Panc1 (cell line): ENCODE data around the gene CDCA3. TPM values are rescaled to one million over a fixed set of nuclear protein-coding genes. Genes with fewer than 3 reads are reported as not detected.

Experiments
- total RNA-seq: library from RNA; stranded (reverse); gene quantifications from one replicate; pipeline ENCODE4 v1.2.1, GENCODE V29; 2021; ENCODE audit not compliant: unreplicated experiment

Gene CDCA3
- total RNA-seq, 1 experiment from 2014 or later = 59.0 TPM

Other genes starting within 250 kb of the CDCA3 start
- gene CHD4, start 243.9 kb downstream of the CDCA3 start, total RNA-seq = 123 TPM
- not detected for gene LPAR5, start 215.3 kb downstream of the CDCA3 start, total RNA-seq
- 0.54 TPM for gene ACRBP, start 203.9 kb downstream of the CDCA3 start, total RNA-seq
- 11.4 TPM for gene ING4, start 188.2 kb downstream of the CDCA3 start, total RNA-seq
- gene ZNF384, start 161.9 kb downstream of the CDCA3 start, total RNA-seq = 54.3 TPM
- gene PIANP, start 150.5 kb downstream of the CDCA3 start, total RNA-seq = 0.13 TPM
- gene COPS7A, start 127.2 kb downstream of the CDCA3 start, total RNA-seq = 37.5 TPM
- gene MLF2, start 98.1 kb downstream of the CDCA3 start, total RNA-seq = 175 TPM
- gene PTMS, start 84.9 kb downstream of the CDCA3 start, total RNA-seq = 395 TPM
- 2.7 TPM for gene LAG3, start 78.8 kb downstream of the CDCA3 start, total RNA-seq
- 0.23 TPM for gene CD4, start 61.8 kb downstream of the CDCA3 start, total RNA-seq
- gene GPR162, start 29.5 kb downstream of the CDCA3 start, total RNA-seq = 1.3 TPM
- 11.0 TPM for gene P3H3, start 22.9 kb downstream of the CDCA3 start, total RNA-seq
- gene GNB3, start 10.4 kb downstream of the CDCA3 start, total RNA-seq = 0.21 TPM
- gene USP5, start 864 bp upstream of the CDCA3 start, total RNA-seq = 104 TPM
- 693 TPM for gene TPI1, start 16.2 kb upstream of the CDCA3 start, total RNA-seq
- gene SPSB2, start 22.0 kb upstream of the CDCA3 start, total RNA-seq = 11.6 TPM
- gene LRRC23, start 53.5 kb upstream of the CDCA3 start, total RNA-seq = 6.5 TPM
- gene ENO2, start 63.3 kb upstream of the CDCA3 start, total RNA-seq = 33.5 TPM
- 82.3 TPM for gene ATN1, start 76.7 kb upstream of the CDCA3 start, total RNA-seq
- gene RNU7-1, start 92.5 kb upstream of the CDCA3 start, total RNA-seq = not detected
- 126 TPM for gene C12orf57, start 92.7 kb upstream of the CDCA3 start, total RNA-seq
- 13.7 TPM for gene PTPN6, start 100.1 kb upstream of the CDCA3 start, total RNA-seq
- gene PHB2, start 119.4 kb upstream of the CDCA3 start, total RNA-seq = 138 TPM
- gene EMG1, start 119.6 kb upstream of the CDCA3 start, total RNA-seq = 54.9 TPM
- gene LPCAT3, start 167.2 kb upstream of the CDCA3 start, total RNA-seq = 54.3 TPM
- gene C1S, start 209.4 kb upstream of the CDCA3 start, total RNA-seq = 1.8 TPM
- gene C1R, start 241.2 kb upstream of the CDCA3 start, total RNA-seq = 1.3 TPM